GM19324 (cell line): ENCODE results near the gene NUP210.
A peak's percentile ranks its signal among the peaks of the same experiment; 100 is the strongest.

ENCODE experiments used
- ATAC-seq: cut with Tn5 transposase; IDR thresholded peaks from one replicate; pipeline ENCODE4 v1.9.1; 2021; ENCODE audit warnings: mild to moderate bottlenecking, moderate library complexity; ENCODE audit not compliant: unreplicated experiment, low FRiP score

NUP210 gene

DNA sequence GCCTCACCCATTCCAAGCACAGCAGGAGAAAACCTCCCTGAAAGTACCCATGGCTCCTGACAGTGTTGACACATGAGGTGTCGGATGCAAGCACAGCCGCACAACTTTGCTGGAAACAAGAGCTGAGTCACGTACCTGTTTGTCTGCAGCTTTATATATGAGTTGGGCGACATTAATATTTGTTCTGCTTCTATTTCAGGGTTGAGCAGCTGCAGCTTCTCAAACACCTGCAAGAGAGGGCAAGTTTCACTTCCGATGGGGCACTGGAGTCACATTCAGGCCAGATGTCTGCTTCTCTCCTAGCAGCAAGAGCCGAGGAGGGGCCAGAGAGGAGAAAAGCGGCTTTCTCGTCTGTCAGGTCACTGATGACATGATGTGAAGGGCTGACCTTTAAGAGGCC, 88.0 kb downstream of the NUP210 start:
- ATAC-seq: peak; percentile 88

DNA sequence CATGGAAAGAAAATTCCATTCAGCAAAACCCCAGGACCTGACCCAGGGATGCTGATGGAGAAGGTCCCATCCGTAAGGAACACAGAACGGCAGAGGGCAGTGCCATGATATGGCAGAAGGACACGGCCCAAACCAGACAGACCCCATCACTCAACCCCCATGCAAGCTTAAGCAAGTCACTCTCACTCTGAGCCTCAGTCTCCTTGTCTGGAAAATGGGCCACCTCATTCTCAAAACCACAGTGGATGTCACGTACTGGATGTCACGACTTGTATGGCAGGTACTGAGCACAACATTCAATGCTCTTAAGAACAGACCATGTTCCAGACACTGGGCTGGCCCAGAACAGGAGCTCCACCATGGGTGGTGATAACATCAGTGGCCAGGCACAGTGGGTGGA, 90.4 kb downstream of the NUP210 start:
- no peak for ATAC-seq

DNA sequence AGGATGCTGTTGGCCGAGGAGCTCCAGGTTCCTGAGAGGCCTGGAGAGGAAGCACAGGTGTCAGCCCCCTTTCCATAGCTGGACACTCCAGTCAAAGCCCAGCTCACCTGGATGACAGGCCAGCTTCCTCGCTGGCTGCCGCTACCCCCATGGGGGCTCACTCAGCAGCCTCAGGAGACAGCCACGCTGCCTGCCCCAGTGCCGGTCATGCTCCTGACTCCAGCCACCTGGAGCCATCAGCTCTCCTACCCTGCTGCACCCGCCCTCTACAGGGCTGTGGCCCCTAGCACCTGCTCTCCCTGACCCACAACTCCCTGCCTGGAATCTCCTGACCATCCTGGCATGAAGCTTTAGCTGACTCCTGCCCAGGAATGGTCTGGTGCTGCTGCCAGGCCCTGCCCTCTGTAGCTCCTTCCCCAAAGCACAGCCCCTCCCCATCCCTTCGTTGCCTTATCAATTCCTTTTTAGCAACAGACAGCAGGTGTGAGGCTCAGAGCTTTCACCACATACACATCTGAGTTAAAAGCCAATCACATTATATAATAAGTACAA, 94.2 kb downstream of the NUP210 start:
- ATAC-seq: no peak

DNA sequence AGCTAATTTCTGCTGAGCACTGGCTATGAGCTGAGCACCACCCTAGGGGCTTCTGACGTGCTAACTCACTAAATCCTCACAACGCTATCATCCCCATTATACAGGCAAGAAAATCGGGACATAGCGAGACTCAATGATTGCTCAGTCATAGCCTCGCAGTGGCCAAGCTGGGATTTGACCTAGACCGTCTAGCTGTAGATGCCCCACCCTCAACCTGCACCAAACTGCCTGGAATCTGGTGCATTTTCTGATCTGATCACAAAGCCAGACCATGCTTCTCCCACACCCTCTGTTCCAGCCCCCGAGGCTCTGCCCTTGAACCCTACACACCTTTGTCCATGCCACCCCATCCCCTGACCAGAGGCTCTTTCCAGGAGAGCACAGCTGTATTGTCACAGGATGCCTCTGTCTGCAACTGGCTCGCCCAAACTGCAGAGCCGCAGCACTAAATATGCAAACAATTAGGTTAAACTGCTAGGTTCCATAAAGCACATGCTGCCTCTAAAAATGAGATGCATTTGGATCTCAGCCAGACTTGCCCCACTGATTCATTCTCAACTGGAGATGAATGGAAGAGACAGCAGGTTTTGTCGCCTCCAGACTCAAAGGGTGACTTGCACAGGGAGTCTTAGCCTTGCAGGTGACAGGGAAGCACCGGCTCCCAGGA, 95.2 kb downstream of the NUP210 start:
- no peak for ATAC-seq

DNA sequence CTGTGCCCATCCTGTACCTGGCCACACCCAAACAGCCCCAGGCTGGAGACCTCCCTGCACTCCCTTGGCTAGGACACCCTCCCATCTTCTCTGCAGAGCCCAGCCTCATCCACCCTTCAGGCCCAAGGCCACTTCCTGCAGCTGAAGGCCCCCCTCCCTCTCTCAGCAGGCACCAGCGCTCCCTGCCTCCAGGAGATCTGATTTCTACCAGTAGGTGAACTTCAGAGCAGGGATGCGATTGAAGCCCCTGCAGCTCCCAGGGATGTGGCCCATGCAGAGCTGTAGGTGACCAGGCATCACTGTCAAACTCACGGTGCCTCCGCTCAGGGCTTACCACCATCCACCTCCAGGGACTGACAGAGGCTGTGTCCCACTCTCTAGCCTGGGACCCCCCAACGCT, 96.3 kb downstream of the NUP210 start:
- ATAC-seq: no peak

DNA sequence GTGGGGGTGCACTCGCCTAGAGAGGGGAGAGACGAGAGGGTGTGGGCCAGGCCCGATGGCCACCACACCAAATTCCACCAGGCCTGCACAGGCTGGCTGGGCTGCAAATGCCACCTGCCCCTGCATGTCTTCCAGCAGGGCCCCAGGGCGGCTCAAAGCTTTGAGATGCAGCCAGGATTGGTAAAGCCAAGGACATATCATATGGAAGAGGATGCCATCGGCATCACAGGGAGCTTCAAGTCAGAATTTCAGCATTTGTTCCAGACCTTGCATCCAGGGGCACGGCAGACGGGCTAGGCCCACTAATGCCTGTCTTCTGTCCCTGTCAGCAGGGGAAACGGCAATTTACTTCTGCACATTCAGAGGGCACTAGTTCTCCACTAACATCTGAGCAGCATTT, 97.8 kb downstream of the NUP210 start:
- ATAC-seq: no peak

DNA sequence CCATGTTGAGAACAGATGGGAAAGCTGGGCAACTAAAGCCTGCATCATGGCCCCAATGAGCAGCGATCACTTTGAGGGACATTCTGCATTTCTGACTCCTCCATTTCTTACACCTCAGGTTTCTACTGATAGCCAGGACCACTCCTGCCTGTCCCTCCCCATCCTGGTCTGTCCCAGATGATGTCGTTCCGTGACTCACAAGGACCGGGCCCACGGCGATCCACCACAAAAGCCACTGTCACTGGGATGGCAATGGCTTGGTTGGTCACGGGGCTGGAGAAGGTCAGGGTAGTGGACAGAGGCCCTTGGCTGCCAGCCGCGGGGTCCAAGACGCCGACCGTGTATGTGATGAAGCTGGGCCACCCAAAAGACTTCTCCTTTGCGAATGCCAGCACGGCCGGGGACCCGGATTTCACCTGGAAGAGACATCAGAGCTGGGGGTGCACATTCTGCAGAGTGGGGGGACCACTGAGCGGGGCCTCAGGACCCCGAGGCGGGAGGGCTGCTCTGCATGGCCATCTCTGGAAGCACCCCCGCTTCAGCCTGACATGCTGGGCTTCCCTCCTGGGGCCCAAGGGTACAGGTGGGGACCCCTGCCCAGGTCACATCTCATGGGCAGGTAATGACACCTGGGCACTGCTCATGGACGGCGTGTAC, 100.4 kb downstream of the NUP210 start:
- ATAC-seq: no peak

DNA sequence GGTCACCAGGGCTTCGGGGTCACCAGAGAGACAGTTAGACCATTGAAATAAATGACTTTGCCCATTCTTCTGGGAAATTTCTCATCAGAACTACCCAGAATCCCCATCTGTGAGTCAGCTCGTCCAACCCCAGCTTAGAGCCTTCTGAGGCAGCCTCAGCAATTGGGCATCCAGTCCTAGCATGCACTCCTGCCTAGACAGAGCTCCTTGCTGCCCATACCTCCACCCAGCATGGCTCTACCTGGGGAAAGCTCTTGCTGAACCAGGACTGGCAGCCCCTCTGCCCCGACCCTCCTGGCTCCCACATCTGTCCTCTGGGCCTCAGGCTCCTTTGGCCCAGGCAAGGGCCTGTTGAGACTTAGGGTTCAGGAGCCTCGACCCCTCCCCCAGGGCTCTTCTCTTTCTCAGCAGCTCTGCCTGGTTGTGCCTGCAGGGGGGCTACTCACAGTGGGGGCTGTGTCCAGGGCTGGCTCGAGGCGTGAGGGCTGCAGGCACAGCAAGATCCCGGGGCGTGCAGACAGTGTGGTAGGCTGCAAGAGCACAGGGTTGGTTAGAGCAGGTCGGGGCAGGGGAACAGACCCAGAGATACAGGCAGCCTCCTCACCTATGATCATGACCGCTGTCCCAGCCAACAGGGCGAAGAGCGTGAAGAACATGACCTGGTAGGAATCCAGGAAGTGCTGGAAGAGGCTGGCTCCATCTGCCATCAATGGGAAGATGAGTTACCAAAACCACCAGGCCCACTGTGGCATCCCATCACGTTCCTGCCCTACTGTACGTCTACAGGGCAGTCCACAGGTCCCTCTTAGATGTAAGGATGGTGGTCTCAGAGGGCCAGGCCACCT, 101.3 kb downstream of the NUP210 start:
- no peak for ATAC-seq

DNA sequence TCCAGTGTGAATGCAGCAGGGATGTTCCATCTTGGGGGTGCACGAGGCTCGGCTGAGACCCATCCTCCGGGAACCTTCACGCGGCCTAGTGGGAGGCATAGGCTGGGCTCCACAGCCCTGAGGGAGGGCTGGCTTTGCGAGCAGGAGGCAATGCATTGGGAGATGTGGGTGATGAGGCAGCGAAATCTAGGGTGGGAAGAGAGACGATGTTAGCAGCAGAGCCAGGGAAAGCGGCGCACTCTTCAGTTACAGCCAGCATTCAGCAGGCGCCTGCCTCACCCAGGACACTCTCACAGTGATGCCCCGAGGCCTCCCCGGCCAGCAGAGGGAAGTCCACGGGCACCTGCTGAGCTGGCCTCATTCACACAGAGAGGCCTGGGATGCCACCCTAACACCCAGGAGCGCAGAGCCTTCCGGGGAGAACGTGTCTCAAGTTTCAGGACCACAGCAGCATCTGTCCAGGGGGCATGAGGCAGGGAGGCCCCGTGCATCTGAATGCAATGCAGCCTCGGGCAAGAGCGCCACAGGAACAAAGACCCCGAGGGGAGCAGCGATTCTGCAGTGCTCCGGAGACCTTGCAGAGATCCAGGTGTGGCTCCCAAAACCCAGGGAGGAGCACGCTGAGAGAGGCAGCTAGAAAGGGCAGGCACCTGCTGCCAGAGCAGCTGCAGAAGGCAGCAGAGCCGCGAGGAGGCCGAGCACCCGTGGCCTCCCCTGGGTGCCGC, 102.4 kb downstream of the NUP210 start:
- ATAC-seq: no peak

DNA sequence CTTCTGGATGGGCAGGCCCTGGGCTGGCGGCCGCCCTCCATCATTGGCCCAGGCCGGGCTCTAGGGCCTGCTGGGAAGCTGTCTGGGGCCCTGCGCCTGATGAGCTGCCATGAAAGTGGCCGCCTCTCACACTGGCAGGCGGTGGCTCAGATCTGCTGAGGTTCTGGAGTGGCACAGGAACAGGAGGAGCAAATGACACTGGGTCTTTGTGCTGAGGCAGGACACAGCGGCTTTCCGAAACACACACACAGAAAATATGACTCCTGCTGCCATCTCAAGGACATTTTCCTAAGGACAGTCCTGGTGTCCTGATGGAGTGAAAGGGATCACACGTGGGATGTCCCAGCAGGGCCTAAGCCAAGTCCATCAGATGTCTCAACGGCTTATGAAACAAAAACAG, 103.5 kb downstream of the NUP210 start:
- ATAC-seq: no peak

DNA sequence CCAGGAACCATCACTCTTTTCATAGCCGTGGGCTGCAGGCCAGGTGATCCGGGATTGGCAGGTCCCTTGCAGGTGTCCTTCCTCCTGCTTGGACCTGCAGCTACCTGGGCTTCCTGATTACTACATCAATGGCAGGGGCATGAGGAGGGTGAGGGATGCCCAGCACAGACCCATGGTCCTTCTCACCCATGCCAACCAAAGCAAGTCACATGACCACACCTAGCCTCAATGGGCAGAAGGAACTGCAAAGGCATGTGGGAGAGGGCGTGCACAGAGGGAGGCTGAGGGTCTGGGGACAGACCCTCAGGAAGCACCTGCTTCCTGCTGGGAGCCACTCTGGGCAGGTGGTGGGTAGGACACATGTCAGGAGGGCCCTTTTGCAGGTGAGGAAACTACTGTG, 105.2 kb downstream of the NUP210 start:
- ATAC-seq: no peak

DNA sequence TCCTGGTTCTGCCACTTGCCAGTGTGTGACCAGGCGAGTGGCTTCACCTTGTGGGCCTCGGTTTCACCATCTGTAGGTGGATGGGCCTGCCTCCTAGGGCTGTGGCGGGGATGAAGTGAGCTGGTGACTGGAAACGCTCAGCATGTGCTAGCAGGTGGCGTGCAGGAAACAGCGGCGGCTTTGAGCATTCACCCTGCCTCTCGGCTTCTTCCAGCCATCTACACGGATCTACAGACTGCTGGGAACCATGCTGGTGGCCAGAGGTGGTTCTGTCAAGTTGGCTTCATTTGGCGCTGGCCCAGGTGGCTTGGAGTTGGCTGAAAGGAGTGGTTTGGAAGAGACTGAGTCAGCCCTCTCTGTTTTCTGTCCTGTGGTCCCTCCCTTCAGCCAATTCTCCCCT, 106.3 kb downstream of the NUP210 start:
- no peak for ATAC-seq

DNA sequence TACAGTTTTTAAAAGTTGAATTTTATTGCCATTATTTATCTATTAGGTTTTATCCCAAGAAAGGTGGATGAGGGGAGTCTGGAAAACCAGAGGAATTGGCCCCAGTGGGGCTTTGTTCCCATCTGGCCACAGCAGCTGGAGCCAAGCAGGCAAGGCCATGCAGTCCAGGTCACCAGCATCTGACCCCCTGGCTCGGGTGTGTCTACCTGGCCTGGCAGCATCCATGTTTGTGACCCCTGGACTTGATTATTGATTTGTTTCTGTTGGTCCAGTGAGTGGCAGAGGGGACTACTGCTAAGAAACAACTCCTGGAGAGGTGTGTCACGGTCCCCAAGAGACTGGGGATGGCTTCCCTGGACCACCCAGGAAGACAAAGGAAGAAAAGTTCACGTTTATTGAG, 111.1 kb downstream of the NUP210 start:
- no peak for ATAC-seq

DNA sequence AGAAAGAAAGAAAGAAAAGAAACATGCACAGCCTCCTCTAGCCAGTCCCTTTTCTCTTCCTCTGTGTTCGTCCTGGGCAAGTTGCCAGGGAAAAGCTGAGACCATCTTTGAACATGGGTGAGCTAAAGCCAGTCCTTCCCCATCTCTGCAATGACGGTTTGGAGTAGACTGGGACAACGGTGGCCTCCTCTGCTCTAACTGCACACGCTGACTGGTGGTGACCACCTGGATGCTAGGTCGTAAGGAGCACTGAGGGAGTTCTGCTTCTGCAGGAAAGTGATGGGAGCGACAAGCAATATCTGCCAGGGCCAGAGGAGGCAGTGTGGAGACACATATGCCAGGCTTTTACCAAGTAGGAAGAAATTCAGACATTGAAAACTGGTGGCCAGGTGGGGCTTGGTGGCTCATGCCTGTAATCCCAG, 111.7 kb downstream of the NUP210 start:
- no peak for ATAC-seq

DNA sequence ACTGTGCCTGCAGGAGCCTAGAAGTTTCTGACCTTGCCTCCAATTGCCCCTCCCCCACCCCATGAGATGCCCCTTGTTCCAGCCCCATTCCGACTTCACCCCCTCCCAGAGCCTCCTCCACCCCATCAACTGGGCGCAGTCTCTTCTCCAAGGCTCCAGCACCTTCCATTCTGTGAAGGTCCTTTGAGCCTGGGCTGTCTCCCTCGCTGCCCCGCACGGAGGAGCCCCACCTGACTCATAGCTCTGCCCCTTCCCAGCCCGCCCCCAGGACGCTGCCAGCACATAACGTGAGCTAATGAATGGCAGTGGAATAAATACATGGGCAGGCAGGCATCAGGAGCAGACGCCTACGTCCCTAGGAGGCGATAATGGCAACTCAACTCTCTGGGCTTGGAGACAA, 113.1 kb downstream of the NUP210 start:
- no peak for ATAC-seq

DNA sequence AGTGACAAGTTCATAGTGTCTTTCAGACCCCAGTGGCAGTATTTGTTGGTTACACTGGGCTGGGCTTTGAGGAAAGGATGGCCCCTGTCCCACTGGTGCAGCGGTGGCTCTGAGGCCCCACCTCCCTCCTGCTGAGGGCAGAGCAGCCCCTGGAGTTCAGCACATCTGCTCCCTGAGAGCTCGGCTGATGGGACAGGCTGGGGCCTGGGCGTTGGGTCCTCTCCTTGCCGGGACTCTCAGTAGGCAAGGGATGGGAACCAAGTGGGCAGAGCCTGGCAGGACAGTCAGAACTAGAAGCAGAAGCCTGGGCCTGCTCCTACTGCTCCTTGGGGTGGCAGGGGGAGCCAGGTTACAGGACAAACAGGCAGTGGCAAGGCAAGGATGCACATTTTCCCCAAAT, 114.5 kb downstream of the NUP210 start:
- no peak for ATAC-seq

DNA sequence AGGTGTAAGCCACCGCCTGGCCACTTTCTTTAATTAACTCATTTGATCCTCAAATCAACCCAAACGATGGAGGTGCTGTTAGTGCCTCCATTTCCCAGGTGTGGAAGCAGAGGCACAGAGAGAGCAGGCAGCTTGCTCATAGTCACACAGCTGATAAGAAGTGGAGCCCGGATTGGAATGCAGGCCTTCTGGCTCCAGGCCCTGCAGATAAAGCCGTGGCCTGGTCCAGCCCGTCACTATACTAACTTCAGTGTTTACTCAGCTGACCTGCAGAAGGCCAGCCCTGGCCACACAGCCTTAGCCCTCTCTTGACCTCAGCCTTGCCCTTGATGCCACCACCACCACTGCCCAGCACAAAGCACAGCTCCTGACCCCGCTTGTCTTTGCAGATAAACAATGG, 116.7 kb downstream of the NUP210 start:
- ATAC-seq: no peak

DNA sequence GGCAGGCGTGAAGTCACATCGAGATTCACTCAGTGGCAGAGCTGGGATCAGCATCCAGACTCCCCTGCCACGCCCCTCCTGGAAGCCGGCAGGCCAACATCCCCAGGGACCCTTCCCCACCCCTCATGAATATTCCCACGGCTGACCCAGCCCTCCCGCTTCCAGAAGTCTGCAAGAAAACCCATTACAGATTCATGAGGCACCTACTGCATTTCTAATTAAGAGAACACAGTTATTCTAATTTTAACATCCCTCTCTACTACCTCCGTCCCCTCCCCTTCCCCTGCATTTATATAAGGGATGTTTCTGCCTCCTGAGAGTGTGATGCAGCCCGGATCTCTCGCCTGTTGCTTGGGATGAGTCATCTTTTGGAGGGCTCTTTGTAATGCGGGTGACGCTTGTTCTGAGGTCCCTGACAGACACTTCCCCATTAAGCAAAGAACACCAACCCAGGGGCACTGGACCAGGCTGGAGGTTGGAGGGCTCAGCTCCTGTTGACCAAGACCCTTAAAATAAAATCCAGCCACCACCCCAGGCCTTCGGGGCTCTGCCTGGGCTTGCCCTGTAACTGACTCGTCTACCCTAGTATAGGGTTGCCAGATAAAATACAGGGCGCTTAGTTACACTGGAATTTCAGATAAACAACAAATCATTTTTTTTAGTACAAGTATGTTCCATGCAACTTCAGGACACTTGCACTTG, 118.7 kb downstream of the NUP210 start:
- ATAC-seq: no peak

DNA sequence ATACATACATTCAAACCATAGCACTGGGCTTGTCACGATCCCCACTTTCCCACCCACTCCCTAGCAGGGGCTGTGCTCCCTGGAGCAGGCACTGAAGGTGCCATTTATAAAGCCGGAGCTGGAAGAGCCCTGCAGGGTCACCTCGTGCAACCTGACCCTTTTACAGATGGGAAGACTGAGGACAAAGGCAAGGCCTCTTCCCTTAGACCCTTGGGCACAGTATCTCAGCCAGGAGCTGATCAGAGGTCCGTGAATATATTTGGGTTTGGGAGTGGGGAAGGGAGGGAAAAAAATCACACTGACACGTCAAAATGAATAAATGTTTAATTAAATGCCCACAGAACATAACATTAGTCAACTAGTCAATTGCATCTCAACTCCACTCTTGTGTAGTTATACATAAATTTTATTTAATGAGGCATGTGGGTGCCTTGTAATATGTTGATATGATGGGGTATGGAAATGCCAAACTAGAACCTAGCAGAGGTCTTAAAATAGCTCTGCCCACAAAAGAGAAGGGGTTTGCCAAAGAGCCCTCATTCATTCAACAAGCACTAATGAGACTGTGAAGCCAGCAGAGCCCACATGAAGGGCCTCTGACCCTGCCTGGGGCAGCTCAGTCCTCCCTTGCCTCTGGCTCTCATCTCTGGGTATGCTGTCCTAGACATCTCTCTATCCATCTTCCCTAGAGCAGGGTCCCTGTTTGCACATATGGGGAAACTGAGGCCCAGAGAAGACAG, 119.4 kb downstream of the NUP210 start:
- ATAC-seq: no peak
